ENCODE results near the gene NPY. TPM values are rescaled to one million over a fixed set of nuclear protein-coding genes. Genes with fewer than 3 reads are reported as not detected.

Gene NPY
- polyA plus RNA-seq, 2 donors, result 0.61 to 1.7 TPM

- Histone ChIP-seq H3K4me1 (ENCODE audit: control insufficient read depth in 2 of 2, insufficient read depth in 2 of 2, low read length in 1 of 2) (no peaks in the 10 kb centered on the region), H3K36me3 (ENCODE audit: control insufficient read depth in 2 of 2, insufficient read depth in 2 of 2, low read length in 1 of 2) (no peaks in the 10 kb centered on the region), H3K27me3 (ENCODE audit: control insufficient read depth in 1 of 2, insufficient read depth in 2 of 2, low read length in 2 of 2) (no peaks in the 10 kb centered on the region), H3K4me3 (ENCODE audit: low read depth in 1 of 2, low read length in 2 of 2) (no peak overlapping the region), H3K27ac (ENCODE audit: low read depth in 2 of 2, low read length in 1 of 2) (no peak overlapping the region), H3K9me3 (ENCODE audit: control insufficient read depth in 2 of 2, insufficient read depth in 1 of 2, low read depth in 1 of 2, low read length in 1 of 2) (no peaks in the 10 kb centered on the region)
- 56% methylated on average over 5 of the region's 5 CpGs for WGBS, 2 donors
These were observed 20.6 kb downstream of the NPY start for GRCh38 chr7:24304494-24305095.

GRCh38 chr7:24307326-24307725 lies 23.3 kb downstream of the NPY start:
- 36 to 38% methylated on average over 3 of the region's 3 CpGs for WGBS, 2 donors
- Histone ChIP-seq H3K36me3 (ENCODE audit: control insufficient read depth in 2 of 2, insufficient read depth in 2 of 2, low read length in 1 of 2) (no peaks in the 10 kb centered on the region), H3K9me3 (ENCODE audit: control insufficient read depth in 2 of 2, insufficient read depth in 1 of 2, low read depth in 1 of 2, low read length in 1 of 2) (no peaks in the 10 kb centered on the region), H3K27me3 (ENCODE audit: control insufficient read depth in 1 of 2, insufficient read depth in 2 of 2, low read length in 2 of 2) (no peaks in the 10 kb centered on the region), H3K4me1 (ENCODE audit: control insufficient read depth in 2 of 2, insufficient read depth in 2 of 2, low read length in 1 of 2) (no peaks in the 10 kb centered on the region), H3K27ac (ENCODE audit: low read depth in 2 of 2, low read length in 1 of 2) (no peak overlapping the region), H3K4me3 (ENCODE audit: low read depth in 1 of 2, low read length in 2 of 2) (no peak overlapping the region)

GRCh38 chr7:24312588-24312987 lies 28.6 kb downstream of the NPY start:
- Histone ChIP-seq H3K27me3 (ENCODE audit: control insufficient read depth in 1 of 2, insufficient read depth in 2 of 2, low read length in 2 of 2) (no peaks in the 10 kb centered on the region), H3K9me3 (ENCODE audit: control insufficient read depth in 2 of 2, insufficient read depth in 1 of 2, low read depth in 1 of 2, low read length in 1 of 2) (no peaks in the 10 kb centered on the region), H3K36me3 (ENCODE audit: control insufficient read depth in 2 of 2, insufficient read depth in 2 of 2, low read length in 1 of 2) (no peaks in the 10 kb centered on the region), H3K4me1 (ENCODE audit: control insufficient read depth in 2 of 2, insufficient read depth in 2 of 2, low read length in 1 of 2) (no peaks in the 10 kb centered on the region), H3K27ac (ENCODE audit: low read depth in 2 of 2, low read length in 1 of 2) (no peak overlapping the region), H3K4me3 (ENCODE audit: low read depth in 1 of 2, low read length in 2 of 2) (no peak overlapping the region)
- 87 to 91% methylated on average over 3 of the region's 3 CpGs for WGBS, 2 donors

- H3K4me3 ChIP-seq (ENCODE audit: low read depth in 1 of 2, low read length in 2 of 2), result no peak overlapping the region
- no peaks in the 10 kb centered on the region for H3K27me3 ChIP-seq (ENCODE audit: control insufficient read depth in 1 of 2, insufficient read depth in 2 of 2, low read length in 2 of 2)
- H3K4me1 ChIP-seq (ENCODE audit: control insufficient read depth in 2 of 2, insufficient read depth in 2 of 2, low read length in 1 of 2), result no peaks in the 10 kb centered on the region
- WGBS, 2 donors, result 37 to 47% methylated on average over 3 of the region's 3 CpGs
- no peak overlapping the region for H3K27ac ChIP-seq (ENCODE audit: low read depth in 2 of 2, low read length in 1 of 2)
- no peaks in the 10 kb centered on the region for H3K9me3 ChIP-seq (ENCODE audit: control insufficient read depth in 2 of 2, insufficient read depth in 1 of 2, low read depth in 1 of 2, low read length in 1 of 2)
- no peaks in the 10 kb centered on the region for H3K36me3 ChIP-seq (ENCODE audit: control insufficient read depth in 2 of 2, insufficient read depth in 2 of 2, low read length in 1 of 2)
These were observed 29.8 kb downstream of the NPY start for GRCh38 chr7:24313777-24314176.

GRCh38 chr7:24316340-24316739 lies 32.4 kb downstream of the NPY start:
- H3K4me1 ChIP-seq (ENCODE audit: control insufficient read depth in 2 of 2, insufficient read depth in 2 of 2, low read length in 1 of 2), result no peaks in the 10 kb centered on the region
- no peaks in the 10 kb centered on the region for H3K36me3 ChIP-seq (ENCODE audit: control insufficient read depth in 2 of 2, insufficient read depth in 2 of 2, low read length in 1 of 2)
- 79 to 82% methylated on average over 6 of the region's 6 CpGs for WGBS, 2 donors
- no peaks in the 10 kb centered on the region for H3K9me3 ChIP-seq (ENCODE audit: control insufficient read depth in 2 of 2, insufficient read depth in 1 of 2, low read depth in 1 of 2, low read length in 1 of 2)
- no peak overlapping the region for H3K4me3 ChIP-seq (ENCODE audit: low read depth in 1 of 2, low read length in 2 of 2)
- no peak overlapping the region for H3K27ac ChIP-seq (ENCODE audit: low read depth in 2 of 2, low read length in 1 of 2)
- H3K27me3 ChIP-seq (ENCODE audit: control insufficient read depth in 1 of 2, insufficient read depth in 2 of 2, low read length in 2 of 2), result no peaks in the 10 kb centered on the region

- Histone ChIP-seq H3K4me1 (ENCODE audit: control insufficient read depth in 2 of 2, insufficient read depth in 2 of 2, low read length in 1 of 2) (no peaks in the 10 kb centered on the region), H3K27ac (ENCODE audit: low read depth in 2 of 2, low read length in 1 of 2) (no peak overlapping the region), H3K36me3 (ENCODE audit: control insufficient read depth in 2 of 2, insufficient read depth in 2 of 2, low read length in 1 of 2) (no peaks in the 10 kb centered on the region), H3K27me3 (ENCODE audit: control insufficient read depth in 1 of 2, insufficient read depth in 2 of 2, low read length in 2 of 2) (no peaks in the 10 kb centered on the region), H3K4me3 (ENCODE audit: low read depth in 1 of 2, low read length in 2 of 2) (no peak overlapping the region), H3K9me3 (ENCODE audit: control insufficient read depth in 2 of 2, insufficient read depth in 1 of 2, low read depth in 1 of 2, low read length in 1 of 2) (no peaks in the 10 kb centered on the region)
- WGBS, 2 donors, result 54 to 73% methylated on average over 6 of the region's 6 CpGs
These were observed 34.3 kb downstream of the NPY start for GRCh38 chr7:24318326-24318725.

GRCh38 chr7:24319209-24319608 lies 35.2 kb downstream of the NPY start:
- no peaks in the 10 kb centered on the region for H3K36me3 ChIP-seq (ENCODE audit: control insufficient read depth in 2 of 2, insufficient read depth in 2 of 2, low read length in 1 of 2)
- no peaks in the 10 kb centered on the region for H3K9me3 ChIP-seq (ENCODE audit: control insufficient read depth in 2 of 2, insufficient read depth in 1 of 2, low read depth in 1 of 2, low read length in 1 of 2)
- H3K4me1 ChIP-seq (ENCODE audit: control insufficient read depth in 2 of 2, insufficient read depth in 2 of 2, low read length in 1 of 2), result no peaks in the 10 kb centered on the region
- no peak overlapping the region for H3K27ac ChIP-seq (ENCODE audit: low read depth in 2 of 2, low read length in 1 of 2)
- no peaks in the 10 kb centered on the region for H3K27me3 ChIP-seq (ENCODE audit: control insufficient read depth in 1 of 2, insufficient read depth in 2 of 2, low read length in 2 of 2)
- no peak overlapping the region for H3K4me3 ChIP-seq (ENCODE audit: low read depth in 1 of 2, low read length in 2 of 2)

GRCh38 chr7:24323961-24324480 lies 40.0 kb downstream of the NPY start:
- H3K9me3 ChIP-seq (ENCODE audit: control insufficient read depth in 2 of 2, insufficient read depth in 1 of 2, low read depth in 1 of 2, low read length in 1 of 2), result no peaks in the 10 kb centered on the region
- H3K36me3 ChIP-seq (ENCODE audit: control insufficient read depth in 2 of 2, insufficient read depth in 2 of 2, low read length in 1 of 2), result no peaks in the 10 kb centered on the region
- H3K4me3 ChIP-seq (ENCODE audit: low read depth in 1 of 2, low read length in 2 of 2), result no peak overlapping the region
- no peaks in the 10 kb centered on the region for H3K4me1 ChIP-seq (ENCODE audit: control insufficient read depth in 2 of 2, insufficient read depth in 2 of 2, low read length in 1 of 2)
- no peaks in the 10 kb centered on the region for H3K27me3 ChIP-seq (ENCODE audit: control insufficient read depth in 1 of 2, insufficient read depth in 2 of 2, low read length in 2 of 2)
- WGBS, 2 donors, result 61 to 62% methylated on average over 3 of the region's 3 CpGs
- H3K27ac ChIP-seq (ENCODE audit: low read depth in 2 of 2, low read length in 1 of 2), result no peak overlapping the region

GRCh38 chr7:24325708-24326107 lies 41.7 kb downstream of the NPY start:
- WGBS, 2 donors, result 83% methylated on average over 5 of the region's 5 CpGs
- Histone ChIP-seq H3K4me1 (ENCODE audit: control insufficient read depth in 2 of 2, insufficient read depth in 2 of 2, low read length in 1 of 2) (no peaks in the 10 kb centered on the region), H3K36me3 (ENCODE audit: control insufficient read depth in 2 of 2, insufficient read depth in 2 of 2, low read length in 1 of 2) (no peaks in the 10 kb centered on the region), H3K4me3 (ENCODE audit: low read depth in 1 of 2, low read length in 2 of 2) (no peak overlapping the region), H3K9me3 (ENCODE audit: control insufficient read depth in 2 of 2, insufficient read depth in 1 of 2, low read depth in 1 of 2, low read length in 1 of 2) (no peaks in the 10 kb centered on the region), H3K27ac (ENCODE audit: low read depth in 2 of 2, low read length in 1 of 2) (no peak overlapping the region), H3K27me3 (ENCODE audit: control insufficient read depth in 1 of 2, insufficient read depth in 2 of 2, low read length in 2 of 2) (no peaks in the 10 kb centered on the region)

- Histone ChIP-seq H3K36me3 (ENCODE audit: control insufficient read depth in 2 of 2, insufficient read depth in 2 of 2, low read length in 1 of 2) (no peaks in the 10 kb centered on the region), H3K4me3 (ENCODE audit: low read depth in 1 of 2, low read length in 2 of 2) (no peak overlapping the region), H3K4me1 (ENCODE audit: control insufficient read depth in 2 of 2, insufficient read depth in 2 of 2, low read length in 1 of 2) (no peaks in the 10 kb centered on the region), H3K27ac (ENCODE audit: low read depth in 2 of 2, low read length in 1 of 2) (no peak overlapping the region), H3K27me3 (ENCODE audit: control insufficient read depth in 1 of 2, insufficient read depth in 2 of 2, low read length in 2 of 2) (no peaks in the 10 kb centered on the region), H3K9me3 (ENCODE audit: control insufficient read depth in 2 of 2, insufficient read depth in 1 of 2, low read depth in 1 of 2, low read length in 1 of 2) (no peaks in the 10 kb centered on the region)
- WGBS, 2 donors, result 70 to 74% methylated on average over 5 of the region's 5 CpGs
These were observed 44.1 kb downstream of the NPY start for GRCh38 chr7:24328050-24328449.
